A549 (cell line): Measurements from ENCODE around the gene SORCS2. TPM values are rescaled to one million over a fixed set of nuclear protein-coding genes. Genes with fewer than 3 reads are reported as not detected.

ENCODE experiments used
- ATAC-seq, 2 experiments: fragments of 200-7000 bp in 1 of 2; fragments of >200 bp in 1 of 2; cut with Nextera tagmentation in 1 of 2; cut with Tn5 transposase in 1 of 2; 3 replicates each; pipeline versions ENCODE4 v1.8.0 to v1.9.1; 2018 to 2020; ENCODE audit warnings: mild to moderate bottlenecking in 1 of 2, moderate library complexity in 1 of 2
- CTCF ChIA-PET: fragments of 300-600 bp; sonication (Branson Sonifier 250); formaldehyde crosslinking; extraction: SDS; loops from one replicate; lab custom pipeline; 2021; ENCODE audit warnings: antibody characterized with exemption, inconsistent platforms; lab: Yijun Ruan, JAX
- POLR2A ChIA-PET: fragments of 350-600 bp; formaldehyde crosslinking; extraction: SDS; loops from one replicate; lab custom pipeline; 2021; ENCODE audit warnings: antibody characterized with exemption, inconsistent platforms; lab: Yijun Ruan, JAX
- DNase-seq, 2 experiments: peaks; one replicate each; pipeline versions ENCODE4 v3.0.0 to v3.0.0-alpha.2; 2011 to 2016; ENCODE audit warnings: low read depth in 1 of 2, low spot score in 1 of 2
- FAIRE-seq: peaks from 2 replicates; lab custom pipeline; 2011; peaks lifted over from hg19 to GRCh38; lab: Jason Lieb, UNC
- H3K27ac ChIP-seq, 2 experiments: fragments of >200 bp; sonication (Bioruptor Twin); formaldehyde crosslinking; 3 replicates each; pipeline ENCODE4 v1.5.1; 2016 to 2017
- H3K4me1 ChIP-seq: fragments of >200 bp; sonication (Bioruptor Twin); formaldehyde crosslinking; 3 replicates; pipeline ENCODE4 v1.6.1; 2016
- H3K4me2 ChIP-seq: fragments of >200 bp; sonication (Bioruptor Twin); formaldehyde crosslinking; 3 replicates; pipeline ENCODE4 v1.6.1; 2016
- H3K4me3 ChIP-seq: fragments of >200 bp; sonication (Bioruptor Twin); formaldehyde crosslinking; 3 replicates; pipeline ENCODE4 v1.5.1; 2016
- H3K9me3 ChIP-seq: fragments of >200 bp; sonication (Bioruptor Twin); formaldehyde crosslinking; 3 replicates; pipeline ENCODE4 v1.6.1; 2016
- CHD2 ChIP-seq: fragments of 150-350 bp; IDR thresholded peaks from 2 replicates; pipeline ENCODE4 v1.6.1; 2014; ENCODE audit warnings: low read length; ENCODE audit not compliant: partially characterized antibody
- EHF ChIP-seq: fragments of 250-450 bp; sonication (Bioruptor Pico); IDR thresholded peaks from 2 replicates; pipeline ENCODE4 v1.5.0; 2020; ENCODE audit warnings: mild to moderate bottlenecking
- EP300 ChIP-seq, 2 experiments: fragments of >200 bp; sonication (Bioruptor Twin); formaldehyde crosslinking; IDR thresholded peaks; 2 replicates in 1 of 2; 3 replicates in 1 of 2; pipeline ENCODE4 v1.6.1; 2016 to 2017
- FOSB ChIP-seq: fragments of 250-450 bp; sonication (Bioruptor Pico); IDR thresholded peaks from 2 replicates; pipeline ENCODE4 v1.5.0; 2020; ENCODE audit warnings: mild to moderate bottlenecking, moderate library complexity
- HOXA7 ChIP-seq: fragments of 250-450 bp; sonication (Bioruptor Pico); IDR thresholded peaks from 2 replicates; pipeline ENCODE4 v1.5.0; 2020; ENCODE audit warnings: mild to moderate bottlenecking, moderate library complexity
- NFE2L2 ChIP-seq: fragments of 150-350 bp; conservative IDR thresholded peaks from 2 replicates; pipeline ENCODE4 v1.6.1; 2014; ENCODE audit warnings: low read length
- RAD21 ChIP-seq, 2 experiments: fragments of >200 bp in 1 of 2; sonication (Bioruptor Twin) in 1 of 2; formaldehyde crosslinking in 1 of 2; IDR thresholded peaks in 1 of 2; conservative IDR thresholded peaks in 1 of 2; 2 replicates in 1 of 2; 3 replicates in 1 of 2; pipeline ENCODE4 v1.6.1; 2012 to 2018; ENCODE audit warnings: inconsistent platforms in 1 of 2
- RCOR1 ChIP-seq: fragments of 150-350 bp; IDR thresholded peaks from 2 replicates; pipeline ENCODE4 v1.6.1; 2014; ENCODE audit warnings: antibody characterized with exemption, low read length, low read depth
- SMC3 ChIP-seq: fragments of >200 bp; sonication (Bioruptor Twin); formaldehyde crosslinking; IDR thresholded peaks from 3 replicates; pipeline ENCODE4 v1.6.1; 2018; ENCODE audit warnings: inconsistent platforms
- TP53 ChIP-seq: fragments of 250-450 bp; sonication (Bioruptor Pico); IDR thresholded peaks from 2 replicates; pipeline ENCODE4 v1.5.0; 2021; ENCODE audit warnings: mild to moderate bottlenecking, moderate library complexity
- WGBS: methylation state at CpG from one replicate; pipeline ENCODE4 v1.1.6; 2017; ENCODE audit errors: missing lambda C conversion rate; 5-methylcytosine and 5-hydroxymethylcytosine counted together
- polyA plus RNA-seq, 4 experiments: library from polyadenylated mRNA; depleted of rRNA in 3 of 4; stranded (reverse); fragments of >200 nt; fragmentation: RNase III in 1 of 4; extraction: RNeasy Plus Mini Kit Qiagen cat#74134 plus additional on column Dnase treatment in 1 of 4; gene quantifications; 2 replicates in 3 of 4; 3 replicates in 1 of 4; pipeline ENCODE4 v1.2.3, GENCODE V29; 2011 to 2017
- TF ChIP-seq, protein P1 (sequence below): fragments of 150-350 bp; IDR thresholded peaks from 2 replicates; pipeline ENCODE4 v1.6.1; 2014; ENCODE audit warnings: low read depth, mild to moderate bottlenecking, low read length
- TF ChIP-seq, protein P2 (sequence below): fragments of >200 bp; sonication (Bioruptor Twin); formaldehyde crosslinking; IDR thresholded peaks from 3 replicates; pipeline ENCODE4 v1.5.1; 2016
- TF ChIP-seq, protein P3 (sequence below): IDR thresholded peaks from 2 replicates; pipeline ENCODE4 v1.6.1; 2012
- TF ChIP-seq, protein P4 (sequence below): fragments of 450-650 bp; IDR thresholded peaks from 2 replicates; pipeline ENCODE4 v1.6.1; 2014; ENCODE audit warnings: antibody characterized with exemption
- TF ChIP-seq, protein P5 (sequence below): IDR thresholded peaks from 2 replicates; pipeline ENCODE4 v1.6.1; 2012
- TF ChIP-seq, protein P6 (sequence below): fragments of >200 bp; sonication (Bioruptor Twin); formaldehyde crosslinking; IDR thresholded peaks from 3 replicates; pipeline ENCODE4 v1.6.1; 2016
- TF ChIP-seq, protein P7 (sequence below): IDR thresholded peaks from 2 replicates; pipeline ENCODE4 v1.6.1; 2012; ENCODE audit warnings: low read depth, borderline replicate concordance

SORCS2 gene
- polyA plus RNA-seq, 2 of the 4 experiments (the other 2 are of a cell fraction): 1.4 to 4.6 TPM

DNA sequence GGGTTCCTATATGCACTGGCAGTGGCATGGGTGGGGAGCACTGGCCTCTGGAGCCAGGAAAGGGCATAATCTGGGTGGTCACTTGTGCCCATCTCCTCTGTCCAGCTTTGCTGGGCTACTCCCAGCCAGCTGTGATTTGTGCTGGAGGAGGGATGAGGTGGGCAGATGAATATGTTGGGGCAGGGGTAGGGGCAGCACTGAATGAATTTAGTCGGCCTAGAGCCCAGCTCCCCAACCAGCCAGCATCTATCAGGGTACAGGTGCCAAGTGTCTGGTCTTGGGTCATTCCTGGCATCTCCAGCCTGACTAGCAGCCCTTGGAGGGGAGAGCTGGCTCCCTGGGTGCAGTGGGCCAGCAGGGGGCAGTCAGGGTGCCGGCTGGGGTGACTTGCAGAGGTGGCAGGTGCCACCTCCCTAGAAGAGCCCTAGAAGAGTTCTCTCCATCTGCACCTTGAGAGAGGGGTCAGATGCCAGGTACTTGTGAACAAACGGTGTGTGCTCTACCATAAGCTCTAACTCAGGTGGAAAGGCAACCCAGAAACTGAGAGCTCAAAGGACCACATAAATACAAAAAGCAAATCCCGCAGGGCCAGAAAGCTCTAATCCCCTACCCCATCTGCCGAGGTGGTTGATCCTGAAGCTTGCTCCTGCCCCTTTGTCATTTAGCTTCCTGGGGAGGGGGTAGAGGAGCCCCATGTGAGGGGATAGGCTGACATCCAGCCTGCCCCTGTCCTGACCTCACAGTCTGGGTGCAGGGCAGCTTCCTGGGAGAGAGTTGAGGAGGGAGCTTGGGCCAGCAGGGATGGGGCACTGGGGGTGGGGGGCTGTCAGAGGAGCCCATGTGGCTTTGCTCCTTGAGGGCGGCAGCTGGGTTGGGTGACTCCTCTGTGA, 2.2 kb downstream of the SORCS2 start:
- WGBS: 54% methylated on average over 5 of the region's 6 CpGs
- Histone ChIP-seq H3K27ac (peak overlapping the region in 1 of 2 experiments; percentile 96; a peak in 4 of 6 replicates), H3K9me3 (no peaks in the 10 kb centered on the region), H3K4me2 (peak overlapping the region; percentile 98), H3K4me1 (peaks cover 17% of the 10 kb centered on the region; the same call in 2 of the 3 replicates), H3K4me3 (no peak overlapping the region)
- POLR2A ChIA-PET: no interaction called here
- ATAC-seq (peak; percentile 38 to 77; a peak in 4 of 6 replicates), DNase-seq (peak; percentile 40 to 55), FAIRE-seq (no peak)
- CTCF ChIA-PET: interaction anchor here (0.7 to 7.4 kb wide), 31 partner anchors 8 to 1003 kb away, joined by 3 to 55 read pairs (median 5); no protein-coding TSS in a partner anchor
- TF ChIP-seq, protein P1, sequence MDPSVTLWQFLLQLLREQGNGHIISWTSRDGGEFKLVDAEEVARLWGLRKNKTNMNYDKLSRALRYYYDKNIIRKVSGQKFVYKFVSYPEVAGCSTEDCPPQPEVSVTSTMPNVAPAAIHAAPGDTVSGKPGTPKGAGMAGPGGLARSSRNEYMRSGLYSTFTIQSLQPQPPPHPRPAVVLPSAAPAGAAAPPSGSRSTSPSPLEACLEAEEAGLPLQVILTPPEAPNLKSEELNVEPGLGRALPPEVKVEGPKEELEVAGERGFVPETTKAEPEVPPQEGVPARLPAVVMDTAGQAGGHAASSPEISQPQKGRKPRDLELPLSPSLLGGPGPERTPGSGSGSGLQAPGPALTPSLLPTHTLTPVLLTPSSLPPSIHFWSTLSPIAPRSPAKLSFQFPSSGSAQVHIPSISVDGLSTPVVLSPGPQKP: no peak
- TF ChIP-seq, protein P2, sequence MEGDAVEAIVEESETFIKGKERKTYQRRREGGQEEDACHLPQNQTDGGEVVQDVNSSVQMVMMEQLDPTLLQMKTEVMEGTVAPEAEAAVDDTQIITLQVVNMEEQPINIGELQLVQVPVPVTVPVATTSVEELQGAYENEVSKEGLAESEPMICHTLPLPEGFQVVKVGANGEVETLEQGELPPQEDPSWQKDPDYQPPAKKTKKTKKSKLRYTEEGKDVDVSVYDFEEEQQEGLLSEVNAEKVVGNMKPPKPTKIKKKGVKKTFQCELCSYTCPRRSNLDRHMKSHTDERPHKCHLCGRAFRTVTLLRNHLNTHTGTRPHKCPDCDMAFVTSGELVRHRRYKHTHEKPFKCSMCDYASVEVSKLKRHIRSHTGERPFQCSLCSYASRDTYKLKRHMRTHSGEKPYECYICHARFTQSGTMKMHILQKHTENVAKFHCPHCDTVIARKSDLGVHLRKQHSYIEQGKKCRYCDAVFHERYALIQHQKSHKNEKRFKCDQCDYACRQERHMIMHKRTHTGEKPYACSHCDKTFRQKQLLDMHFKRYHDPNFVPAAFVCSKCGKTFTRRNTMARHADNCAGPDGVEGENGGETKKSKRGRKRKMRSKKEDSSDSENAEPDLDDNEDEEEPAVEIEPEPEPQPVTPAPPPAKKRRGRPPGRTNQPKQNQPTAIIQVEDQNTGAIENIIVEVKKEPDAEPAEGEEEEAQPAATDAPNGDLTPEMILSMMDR: peak; percentile 41
- peak; percentile 53 to 54 for TF ChIP-seq RAD21 (conservative IDR thresholded peaks at IDR 0.05 in 1 of 2, IDR thresholded peaks at IDR 0.05 in 1 of 2)
- peak; percentile 62; the same call in 2 of the 3 replicates for TF ChIP-seq SMC3

DNA sequence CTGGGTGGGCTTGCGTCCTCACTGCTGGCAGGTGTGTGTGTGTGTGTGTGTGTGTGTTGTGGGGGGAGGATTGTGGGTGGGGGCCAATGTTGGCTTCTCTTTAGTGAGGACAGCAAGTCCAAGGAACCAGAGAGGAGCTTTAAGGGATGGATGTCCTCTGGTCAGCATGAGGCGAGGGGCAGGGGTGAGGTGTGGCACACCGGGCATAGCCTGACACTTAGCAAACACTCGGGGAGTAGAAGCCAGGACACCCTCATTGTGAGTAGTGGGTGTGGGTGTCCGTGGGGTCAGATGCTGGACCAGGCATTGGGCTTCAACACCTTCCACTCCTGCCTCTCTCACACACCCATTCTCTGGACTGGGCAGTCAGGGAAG, 2.8 kb downstream of the SORCS2 start:
- WGBS: 87% methylated on average over 2 of the region's 5 CpGs
- H3K27ac ChIP-seq: peak overlapping the region in 1 of 2 experiments; percentile 47; a peak in 2 of 6 replicates

DNA sequence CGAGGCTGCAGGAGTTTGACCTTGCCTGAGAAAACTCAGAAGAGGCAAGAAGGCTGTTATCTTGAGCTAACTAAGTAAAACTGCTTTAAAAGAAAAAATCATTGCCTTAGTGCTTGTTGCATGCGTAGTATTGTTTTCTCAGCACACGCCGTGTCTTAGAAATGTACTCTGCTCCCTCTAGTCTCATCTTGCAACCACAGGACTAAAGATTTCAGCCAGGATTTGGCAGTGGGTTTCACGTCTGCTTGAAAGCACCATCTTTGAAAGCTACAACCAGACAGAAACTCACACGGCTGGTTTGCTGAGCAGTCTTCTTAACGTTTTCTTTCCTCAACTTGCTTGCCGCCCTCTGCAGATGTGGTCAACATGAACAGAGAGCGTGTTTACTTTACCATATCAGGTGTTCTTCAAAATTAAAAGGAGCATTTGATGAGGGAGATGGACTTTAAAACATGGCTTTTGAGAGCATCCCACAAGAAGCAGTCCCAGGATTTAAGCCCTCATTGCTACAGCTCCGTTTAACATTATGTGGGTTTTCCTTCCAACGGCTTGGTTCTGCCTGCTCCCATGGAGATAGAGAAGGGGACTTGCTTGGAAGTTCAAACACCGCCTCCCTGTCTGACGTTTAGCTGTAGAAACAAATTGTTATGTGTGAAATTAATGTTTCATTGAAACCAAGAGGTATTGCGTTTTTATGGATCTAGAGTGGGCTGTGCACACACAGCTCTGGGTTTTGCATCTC, 3.4 kb downstream of the SORCS2 start:
- WGBS: 85% methylated on average over 14 of the region's 14 CpGs
- H3K9me3 ChIP-seq: no peaks in the 10 kb centered on the region
- H3K4me1 ChIP-seq: peaks cover 17% of the 10 kb centered on the region; the same call in 2 of the 3 replicates
- H3K27ac ChIP-seq: peak overlapping the region in 1 of 2 experiments; percentile 16; a peak in 1 of 6 replicates
- no peak for ATAC-seq
- no peak for DNase-seq
- TF ChIP-seq CHD2: no peak
- TF ChIP-seq, protein P3, sequence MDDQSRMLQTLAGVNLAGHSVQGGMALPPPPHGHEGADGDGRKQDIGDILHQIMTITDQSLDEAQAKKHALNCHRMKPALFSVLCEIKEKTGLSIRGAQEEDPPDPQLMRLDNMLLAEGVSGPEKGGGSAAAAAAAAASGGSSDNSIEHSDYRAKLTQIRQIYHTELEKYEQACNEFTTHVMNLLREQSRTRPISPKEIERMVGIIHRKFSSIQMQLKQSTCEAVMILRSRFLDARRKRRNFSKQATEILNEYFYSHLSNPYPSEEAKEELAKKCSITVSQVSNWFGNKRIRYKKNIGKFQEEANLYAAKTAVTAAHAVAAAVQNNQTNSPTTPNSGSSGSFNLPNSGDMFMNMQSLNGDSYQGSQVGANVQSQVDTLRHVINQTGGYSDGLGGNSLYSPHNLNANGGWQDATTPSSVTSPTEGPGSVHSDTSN: no peak
- TF ChIP-seq, protein P4, sequence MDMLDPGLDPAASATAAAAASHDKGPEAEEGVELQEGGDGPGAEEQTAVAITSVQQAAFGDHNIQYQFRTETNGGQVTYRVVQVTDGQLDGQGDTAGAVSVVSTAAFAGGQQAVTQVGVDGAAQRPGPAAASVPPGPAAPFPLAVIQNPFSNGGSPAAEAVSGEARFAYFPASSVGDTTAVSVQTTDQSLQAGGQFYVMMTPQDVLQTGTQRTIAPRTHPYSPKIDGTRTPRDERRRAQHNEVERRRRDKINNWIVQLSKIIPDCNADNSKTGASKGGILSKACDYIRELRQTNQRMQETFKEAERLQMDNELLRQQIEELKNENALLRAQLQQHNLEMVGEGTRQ: no peak
- TF ChIP-seq, protein P5, sequence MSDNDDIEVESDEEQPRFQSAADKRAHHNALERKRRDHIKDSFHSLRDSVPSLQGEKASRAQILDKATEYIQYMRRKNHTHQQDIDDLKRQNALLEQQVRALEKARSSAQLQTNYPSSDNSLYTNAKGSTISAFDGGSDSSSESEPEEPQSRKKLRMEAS: no peak
- TF ChIP-seq, protein P6, sequence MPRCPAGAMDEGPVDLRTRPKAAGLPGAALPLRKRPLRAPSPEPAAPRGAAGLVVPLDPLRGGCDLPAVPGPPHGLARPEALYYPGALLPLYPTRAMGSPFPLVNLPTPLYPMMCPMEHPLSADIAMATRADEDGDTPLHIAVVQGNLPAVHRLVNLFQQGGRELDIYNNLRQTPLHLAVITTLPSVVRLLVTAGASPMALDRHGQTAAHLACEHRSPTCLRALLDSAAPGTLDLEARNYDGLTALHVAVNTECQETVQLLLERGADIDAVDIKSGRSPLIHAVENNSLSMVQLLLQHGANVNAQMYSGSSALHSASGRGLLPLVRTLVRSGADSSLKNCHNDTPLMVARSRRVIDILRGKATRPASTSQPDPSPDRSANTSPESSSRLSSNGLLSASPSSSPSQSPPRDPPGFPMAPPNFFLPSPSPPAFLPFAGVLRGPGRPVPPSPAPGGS: no peak
- TF ChIP-seq TP53: no peak
- TF ChIP-seq HOXA7 (CRISPR knock-in tag): no peak
- TF ChIP-seq, protein P7, sequence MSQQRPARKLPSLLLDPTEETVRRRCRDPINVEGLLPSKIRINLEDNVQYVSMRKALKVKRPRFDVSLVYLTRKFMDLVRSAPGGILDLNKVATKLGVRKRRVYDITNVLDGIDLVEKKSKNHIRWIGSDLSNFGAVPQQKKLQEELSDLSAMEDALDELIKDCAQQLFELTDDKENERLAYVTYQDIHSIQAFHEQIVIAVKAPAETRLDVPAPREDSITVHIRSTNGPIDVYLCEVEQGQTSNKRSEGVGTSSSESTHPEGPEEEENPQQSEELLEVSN: no peak
- ChIA-PET CTCF (interaction anchor here (1.1 to 7.4 kb wide), 11 partner anchors 11 to 524 kb away, joined by 3 to 55 read pairs (median 6); no protein-coding TSS in a partner anchor), POLR2A (no interaction called here)
- H3K4me3 ChIP-seq: no peak overlapping the region
- FAIRE-seq: no peak
- H3K4me2 ChIP-seq: no peak overlapping the region

More for the DNA sequence above, 2.8 kb downstream of the SORCS2 start:
- TF ChIP-seq RCOR1: no peak
- no peak for TF ChIP-seq TP53
- no peak for TF ChIP-seq EP300 (IDR thresholded peaks at IDR 0.05)
- no peak for TF ChIP-seq SMC3
- TF ChIP-seq NFE2L2: no peak
- no peak for TF ChIP-seq EHF (CRISPR knock-in tag)
- TF ChIP-seq FOSB (CRISPR knock-in tag): no peak
- no peak for DNase-seq
- peaks cover 17% of the 10 kb centered on the region; the same call in 2 of the 3 replicates for H3K4me1 ChIP-seq
- H3K9me3 ChIP-seq: no peaks in the 10 kb centered on the region
- H3K4me3 ChIP-seq: no peak overlapping the region
- CTCF ChIA-PET: interaction anchor here (1.1 to 7.4 kb wide), 21 partner anchors 8 to 792 kb away, joined by 3 to 55 read pairs (median 6); no protein-coding TSS in a partner anchor
- POLR2A ChIA-PET: no interaction called here
- no peak for FAIRE-seq
- H3K4me2 ChIP-seq: no peak overlapping the region
- ATAC-seq: no peak
